ENCODE results near the gene MRPL36. TPM values are rescaled to one million over a fixed set of nuclear protein-coding genes. Genes with fewer than 3 reads are reported as not detected.
"Not testable (repeated sequence)": the region's sequence is repeated elsewhere in the genome, so short reads cannot be mapped to it uniquely, and the experiment has no call there.

MRPL36 gene
- total RNA-seq, 1 experiment from 2014 or later, result 107 TPM

GRCh38 chr5:1817261-1818043 is 17.8 kb upstream of the MRPL36 start:
- no peak for DNase-seq (ENCODE audit: extremely low read depth, low read depth)

GRCh38 chr5:1816495-1817089 is 17.0 kb upstream of the MRPL36 start:
- DNase-seq (ENCODE audit: extremely low read depth, low read depth), result not testable (repeated sequence)

GRCh38 chr5:1815881-1816292 is 16.2 kb upstream of the MRPL36 start:
- no peak for DNase-seq (ENCODE audit: extremely low read depth, low read depth)

- DNase-seq (ENCODE audit: extremely low read depth, low read depth), result no peak
Measured at GRCh38 chr5:1815071-1815786, 15.6 kb upstream of the MRPL36 start.

- DNase-seq (ENCODE audit: extremely low read depth, low read depth), result no peak
Measured at GRCh38 chr5:1814183-1815020, 14.8 kb upstream of the MRPL36 start.

- DNase-seq (ENCODE audit: extremely low read depth, low read depth), result no peak
Measured at GRCh38 chr5:1810581-1811101, 11.0 kb upstream of the MRPL36 start.

- DNase-seq (ENCODE audit: extremely low read depth, low read depth), result no peak
Measured at GRCh38 chr5:1809416-1810035, 9.9 kb upstream of the MRPL36 start.

GRCh38 chr5:1808439-1808838 is 8.8 kb upstream of the MRPL36 start:
- no peak for DNase-seq (ENCODE audit: extremely low read depth, low read depth)

GRCh38 chr5:1807451-1808185 is 8.0 kb upstream of the MRPL36 start:
- no peak for DNase-seq (ENCODE audit: extremely low read depth, low read depth)

GRCh38 chr5:1806974-1807373 is 7.3 kb upstream of the MRPL36 start:
- no peak for DNase-seq (ENCODE audit: extremely low read depth, low read depth)

- DNase-seq (ENCODE audit: extremely low read depth, low read depth), result no peak
Measured at GRCh38 chr5:1806199-1806598, 6.6 kb upstream of the MRPL36 start.

GRCh38 chr5:1805736-1806135 is 6.1 kb upstream of the MRPL36 start:
- DNase-seq (ENCODE audit: extremely low read depth, low read depth), result no peak

GRCh38 chr5:1805326-1805725 is 5.7 kb upstream of the MRPL36 start:
- no peak for DNase-seq (ENCODE audit: extremely low read depth, low read depth)

GRCh38 chr5:1804001-1804690 is 4.5 kb upstream of the MRPL36 start:
- no peak for DNase-seq (ENCODE audit: extremely low read depth, low read depth)

- no peak for DNase-seq (ENCODE audit: extremely low read depth, low read depth)
Measured at GRCh38 chr5:1803192-1803591, 3.6 kb upstream of the MRPL36 start.

- DNase-seq (ENCODE audit: extremely low read depth, low read depth), result no peak
Measured at GRCh38 chr5:1801967-1802295, 2.3 kb upstream of the MRPL36 start.

GRCh38 chr5:1801222-1801966 is 1.8 kb upstream of the MRPL36 start, which contains the start of gene NDUFS6:
Gene NDUFS6 (plus strand): TSS chr5:1801407. CDS start chr5:1801418, 11 bp downstream.
- peak; percentile 66 for DNase-seq (ENCODE audit: extremely low read depth, low read depth)
